Left ventricle myocardium inferior (tissue), 1 donor: Measurements from ENCODE around the gene CAPN15. TPM values are rescaled to one million over a fixed set of nuclear protein-coding genes. Genes with fewer than 3 reads are reported as not detected.

ENCODE experiments used
- DNase-seq: peaks from one replicate; pipeline ENCODE4 v3.0.0-alpha.2; 2020
- H3K27ac ChIP-seq: fragments of 200-600 bp; replicated peaks from 2 replicates; pipeline ENCODE4 v1.8.0; 2021
- H3K27me3 ChIP-seq: fragments of 200-600 bp; 2 replicates; pipeline ENCODE4 v1.8.0; 2021; ENCODE audit warnings: low read depth
- H3K36me3 ChIP-seq: fragments of 200-600 bp; 2 replicates; pipeline ENCODE4 v1.8.0; 2021
- H3K4me1 ChIP-seq: fragments of 200-600 bp; 2 replicates; pipeline ENCODE4 v1.8.0; 2021
- H3K4me3 ChIP-seq: fragments of 200-600 bp; 2 replicates; pipeline ENCODE4 v1.8.0; 2021; ENCODE audit warnings: mild to moderate bottlenecking, moderate library complexity
- H3K9me3 ChIP-seq: fragments of 200-600 bp; replicated peaks from 2 replicates; pipeline ENCODE4 v1.8.0; 2021
- intact Hi-C: fragments of 100-400 bp; cut with micrococcal nuclease; formaldehyde crosslinking; loops from one replicate; pipeline ENCODE4 v1.11.0; 2022
- total RNA-seq: library from RNA; stranded (reverse); fragmentation: NEBNext Ultra II Directional; extraction: Animal tissue kit (Norgen Biotek cat#: 25700); gene quantifications from one replicate; pipeline ENCODE4 v1.2.1, GENCODE V29; 2021
- TF ChIP-seq, protein P1 (sequence below): fragments of 200-600 bp; IDR thresholded peaks from 2 replicates; pipeline ENCODE4 v1.8.0; 2021; ENCODE audit warnings: antibody characterized with exemption, mild to moderate bottlenecking, borderline replicate concordance
- donor health status: DM: no; HTN: yes; CAD: no; lungs with severe emphysema.

CAPN15 gene
- total RNA-seq, 1 donor from 2014 or later: 17.4 TPM

DNA sequence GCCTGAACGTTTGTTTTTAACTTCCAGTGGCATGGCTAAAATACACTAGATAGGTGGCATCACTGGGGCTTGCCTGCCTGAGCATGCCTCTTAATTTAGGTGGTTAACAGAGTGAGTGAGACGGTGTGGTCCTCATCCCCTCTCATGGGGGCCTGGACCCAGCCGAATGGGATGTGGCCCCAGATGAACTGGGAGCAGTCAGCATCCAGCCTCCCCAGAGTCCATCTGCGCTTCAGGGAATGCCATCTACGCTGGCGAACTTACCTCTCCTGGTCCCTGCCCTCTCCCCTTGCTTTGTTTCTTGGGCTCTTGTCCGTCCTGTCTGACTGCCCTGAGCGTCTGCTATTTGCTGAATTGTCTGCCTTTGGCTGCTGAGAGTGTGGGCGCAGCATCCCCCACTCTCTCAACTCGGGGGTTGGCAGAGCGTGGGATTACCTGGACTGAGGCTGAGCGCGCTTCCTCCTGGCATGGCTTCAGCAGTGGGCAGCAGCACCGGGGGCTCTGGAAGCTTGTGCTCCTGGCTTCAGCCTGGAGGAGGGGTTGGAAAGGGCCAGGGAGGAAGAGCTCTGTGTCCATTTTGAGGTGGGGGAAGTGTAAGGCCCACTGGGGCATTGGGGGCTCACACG lies 64.5 kb downstream of the CAPN15 start:
- H3K4me3 ChIP-seq: no peak overlapping the region
- no peak for DNase-seq
- no peaks in the 10 kb centered on the region for H3K27me3 ChIP-seq
- intact Hi-C loops: no loop called here
- H3K36me3 ChIP-seq: peaks cover 8% of the 10 kb centered on the region
- TF ChIP-seq, protein P1, sequence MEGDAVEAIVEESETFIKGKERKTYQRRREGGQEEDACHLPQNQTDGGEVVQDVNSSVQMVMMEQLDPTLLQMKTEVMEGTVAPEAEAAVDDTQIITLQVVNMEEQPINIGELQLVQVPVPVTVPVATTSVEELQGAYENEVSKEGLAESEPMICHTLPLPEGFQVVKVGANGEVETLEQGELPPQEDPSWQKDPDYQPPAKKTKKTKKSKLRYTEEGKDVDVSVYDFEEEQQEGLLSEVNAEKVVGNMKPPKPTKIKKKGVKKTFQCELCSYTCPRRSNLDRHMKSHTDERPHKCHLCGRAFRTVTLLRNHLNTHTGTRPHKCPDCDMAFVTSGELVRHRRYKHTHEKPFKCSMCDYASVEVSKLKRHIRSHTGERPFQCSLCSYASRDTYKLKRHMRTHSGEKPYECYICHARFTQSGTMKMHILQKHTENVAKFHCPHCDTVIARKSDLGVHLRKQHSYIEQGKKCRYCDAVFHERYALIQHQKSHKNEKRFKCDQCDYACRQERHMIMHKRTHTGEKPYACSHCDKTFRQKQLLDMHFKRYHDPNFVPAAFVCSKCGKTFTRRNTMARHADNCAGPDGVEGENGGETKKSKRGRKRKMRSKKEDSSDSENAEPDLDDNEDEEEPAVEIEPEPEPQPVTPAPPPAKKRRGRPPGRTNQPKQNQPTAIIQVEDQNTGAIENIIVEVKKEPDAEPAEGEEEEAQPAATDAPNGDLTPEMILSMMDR: no peak
- H3K4me1 ChIP-seq: peaks cover 60% of the 10 kb centered on the region
- H3K27ac ChIP-seq: no peak overlapping the region
- no peaks in the 10 kb centered on the region for H3K9me3 ChIP-seq

- peaks cover 8% of the 10 kb centered on the region for H3K36me3 ChIP-seq
- no peak for DNase-seq
- H3K4me1 ChIP-seq: peaks cover 53% of the 10 kb centered on the region
- H3K27me3 ChIP-seq: no peaks in the 10 kb centered on the region
- H3K27ac ChIP-seq: no peak overlapping the region
- no peak overlapping the region for H3K4me3 ChIP-seq
- H3K9me3 ChIP-seq: no peaks in the 10 kb centered on the region
- intact Hi-C loops: no loop called here
- TF ChIP-seq, protein P1: no peak
These were observed 65.2 kb downstream of the CAPN15 start for GRCh38 chr16:592518-593306.

- intact Hi-C loops: no loop called here
- Histone ChIP-seq H3K4me3 (no peak overlapping the region), H3K27ac (no peak overlapping the region), H3K36me3 (peaks cover 8% of the 10 kb centered on the region), H3K4me1 (peaks cover 46% of the 10 kb centered on the region), H3K27me3 (no peaks in the 10 kb centered on the region), H3K9me3 (no peaks in the 10 kb centered on the region)
- no peak for DNase-seq
- TF ChIP-seq, protein P1: no peak
These were observed 65.9 kb downstream of the CAPN15 start for GRCh38 chr16:593406-593805.

GRCh38 chr16:593807-594206 lies 66.3 kb downstream of the CAPN15 start:
- intact Hi-C loops: no loop called here
- H3K4me3 ChIP-seq: no peak overlapping the region
- no peaks in the 10 kb centered on the region for H3K9me3 ChIP-seq
- DNase-seq: no peak
- H3K27ac ChIP-seq: no peak overlapping the region
- H3K27me3 ChIP-seq: no peaks in the 10 kb centered on the region
- H3K4me1 ChIP-seq: peaks cover 42% of the 10 kb centered on the region
- H3K36me3 ChIP-seq: peaks cover 8% of the 10 kb centered on the region
- TF ChIP-seq, protein P1: no peak

DNA sequence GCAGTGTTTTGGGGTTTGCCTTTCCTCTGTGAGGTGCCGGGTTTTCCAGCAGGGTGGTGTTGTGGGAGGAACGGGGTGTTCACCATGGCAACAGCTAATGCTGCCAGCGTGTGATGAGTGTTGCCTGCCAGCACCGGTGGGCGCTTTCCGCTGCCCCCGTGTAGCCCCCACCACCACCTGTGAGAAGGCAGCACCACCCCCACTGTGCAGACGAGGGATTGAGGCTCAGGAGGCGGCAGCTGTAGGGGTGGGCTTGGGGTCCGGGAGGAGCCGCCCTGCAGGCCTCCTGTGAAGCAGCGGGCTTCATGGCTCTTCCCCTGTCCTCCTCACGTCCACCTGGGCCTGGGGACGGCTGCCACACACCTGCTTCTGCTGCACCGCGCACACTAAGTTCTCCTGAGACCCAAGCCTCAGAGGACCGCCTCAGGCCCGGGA lies 67.6 kb downstream of the CAPN15 start:
- intact Hi-C loops: no loop called here
- DNase-seq: no peak
- H3K4me1 ChIP-seq: peaks cover 34% of the 10 kb centered on the region
- no peaks in the 10 kb centered on the region for H3K9me3 ChIP-seq
- no peak overlapping the region for H3K27ac ChIP-seq
- TF ChIP-seq, protein P1: no peak
- H3K4me3 ChIP-seq: no peak overlapping the region
- H3K27me3 ChIP-seq: no peaks in the 10 kb centered on the region
- peaks cover 8% of the 10 kb centered on the region for H3K36me3 ChIP-seq
